Neural cell (in vitro differentiated cells): ENCODE results near the gene MDM2.
"Not testable (repeated sequence)": the region's sequence is repeated elsewhere in the genome, so short reads cannot be mapped to it uniquely, and the experiment has no call there.

Source experiments
- EZH2 ChIP-seq: fragments of 200-600, 300-800 bp; shearing (Covaris generic), sonication (generic); IDR thresholded peaks from 2 replicates; pipeline ENCODE4 v1.6.1; 2014; ENCODE audit warnings: antibody characterized with exemption, low read length, borderline replicate concordance, mild to moderate bottlenecking; ENCODE audit not compliant: insufficient read depth, poor library complexity, severe bottlenecking
- TF ChIP-seq, protein P1 (sequence below): fragments of 450-650 bp; IDR thresholded peaks from 2 replicates; pipeline ENCODE4 v1.5.1; 2014; ENCODE audit warnings: antibody characterized with exemption, mild to moderate bottlenecking, moderate library complexity; ENCODE audit not compliant: poor library complexity, severe bottlenecking

- TF ChIP-seq, protein P1, sequence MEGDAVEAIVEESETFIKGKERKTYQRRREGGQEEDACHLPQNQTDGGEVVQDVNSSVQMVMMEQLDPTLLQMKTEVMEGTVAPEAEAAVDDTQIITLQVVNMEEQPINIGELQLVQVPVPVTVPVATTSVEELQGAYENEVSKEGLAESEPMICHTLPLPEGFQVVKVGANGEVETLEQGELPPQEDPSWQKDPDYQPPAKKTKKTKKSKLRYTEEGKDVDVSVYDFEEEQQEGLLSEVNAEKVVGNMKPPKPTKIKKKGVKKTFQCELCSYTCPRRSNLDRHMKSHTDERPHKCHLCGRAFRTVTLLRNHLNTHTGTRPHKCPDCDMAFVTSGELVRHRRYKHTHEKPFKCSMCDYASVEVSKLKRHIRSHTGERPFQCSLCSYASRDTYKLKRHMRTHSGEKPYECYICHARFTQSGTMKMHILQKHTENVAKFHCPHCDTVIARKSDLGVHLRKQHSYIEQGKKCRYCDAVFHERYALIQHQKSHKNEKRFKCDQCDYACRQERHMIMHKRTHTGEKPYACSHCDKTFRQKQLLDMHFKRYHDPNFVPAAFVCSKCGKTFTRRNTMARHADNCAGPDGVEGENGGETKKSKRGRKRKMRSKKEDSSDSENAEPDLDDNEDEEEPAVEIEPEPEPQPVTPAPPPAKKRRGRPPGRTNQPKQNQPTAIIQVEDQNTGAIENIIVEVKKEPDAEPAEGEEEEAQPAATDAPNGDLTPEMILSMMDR = not testable (repeated sequence)
- TF ChIP-seq EZH2 = not testable (repeated sequence)
These were observed 11.5 kb downstream of the MDM2 start for GRCh38 chr12:68819481-68819880.
